ENCODE data around the gene RNF11. TPM values are rescaled to one million over a fixed set of nuclear protein-coding genes. Genes with fewer than 3 reads are reported as not detected.
"Not testable (repeated sequence)": the region's sequence is repeated elsewhere in the genome, so short reads cannot be mapped to it uniquely, and the experiment has no call there.

The RNF11 gene
- total RNA-seq, 1 donor = 199 TPM

DNA sequence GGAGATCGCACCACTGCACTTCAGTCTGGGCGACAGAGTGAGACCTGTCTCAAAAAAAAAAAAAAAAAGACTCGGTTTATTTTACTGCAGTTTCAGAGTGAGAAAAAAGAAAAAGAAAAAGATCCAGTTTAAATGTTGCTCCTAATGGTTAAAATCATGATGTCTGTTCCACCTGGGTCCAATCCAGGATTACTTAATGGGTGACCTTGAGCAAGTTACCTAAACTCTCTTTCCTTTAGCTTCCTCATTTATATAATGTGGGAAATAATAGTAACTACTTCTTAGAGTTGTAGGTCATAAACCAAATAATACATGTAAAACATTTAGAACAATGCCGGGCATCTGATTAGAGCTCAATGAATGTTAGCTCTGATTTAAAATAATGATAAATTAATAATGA, 19.4 kb upstream of the RNF11 start:
- Histone ChIP-seq H3K27me3 (ENCODE audit: insufficient read depth, low read length) (no peaks in the 10 kb centered on the region), H3K36me3 (ENCODE audit: insufficient read depth, low read length) (no peaks in the 10 kb centered on the region), H3K4me3 (ENCODE audit: insufficient read depth, low read length) (no peak overlapping the region), H3K79me2 (ENCODE audit: insufficient read depth, low read length) (no peaks in the 10 kb centered on the region), H3K4me1 (ENCODE audit: insufficient read depth, low read length) (peaks cover 19% of the 10 kb centered on the region), H3K27ac (ENCODE audit: low read depth, low read length) (no peak overlapping the region), H3K9me3 (ENCODE audit: low read depth, low read length) (no peaks in the 10 kb centered on the region), H3K4me2 (ENCODE audit: insufficient read depth, low read length) (no peak overlapping the region), H2AFZ (ENCODE audit: low read length) (no peak overlapping the region), H4K20me1 (ENCODE audit: insufficient read depth, low read length) (no peaks in the 10 kb centered on the region)
- DNase-seq (ENCODE audit: insufficient read length, low spot score, missing footprints) = no peak
- TF ChIP-seq, protein P1, sequence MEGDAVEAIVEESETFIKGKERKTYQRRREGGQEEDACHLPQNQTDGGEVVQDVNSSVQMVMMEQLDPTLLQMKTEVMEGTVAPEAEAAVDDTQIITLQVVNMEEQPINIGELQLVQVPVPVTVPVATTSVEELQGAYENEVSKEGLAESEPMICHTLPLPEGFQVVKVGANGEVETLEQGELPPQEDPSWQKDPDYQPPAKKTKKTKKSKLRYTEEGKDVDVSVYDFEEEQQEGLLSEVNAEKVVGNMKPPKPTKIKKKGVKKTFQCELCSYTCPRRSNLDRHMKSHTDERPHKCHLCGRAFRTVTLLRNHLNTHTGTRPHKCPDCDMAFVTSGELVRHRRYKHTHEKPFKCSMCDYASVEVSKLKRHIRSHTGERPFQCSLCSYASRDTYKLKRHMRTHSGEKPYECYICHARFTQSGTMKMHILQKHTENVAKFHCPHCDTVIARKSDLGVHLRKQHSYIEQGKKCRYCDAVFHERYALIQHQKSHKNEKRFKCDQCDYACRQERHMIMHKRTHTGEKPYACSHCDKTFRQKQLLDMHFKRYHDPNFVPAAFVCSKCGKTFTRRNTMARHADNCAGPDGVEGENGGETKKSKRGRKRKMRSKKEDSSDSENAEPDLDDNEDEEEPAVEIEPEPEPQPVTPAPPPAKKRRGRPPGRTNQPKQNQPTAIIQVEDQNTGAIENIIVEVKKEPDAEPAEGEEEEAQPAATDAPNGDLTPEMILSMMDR (IDR thresholded peaks at IDR 0.05; ENCODE audit: extremely low read depth, low read depth, low read length) = no peak

DNA sequence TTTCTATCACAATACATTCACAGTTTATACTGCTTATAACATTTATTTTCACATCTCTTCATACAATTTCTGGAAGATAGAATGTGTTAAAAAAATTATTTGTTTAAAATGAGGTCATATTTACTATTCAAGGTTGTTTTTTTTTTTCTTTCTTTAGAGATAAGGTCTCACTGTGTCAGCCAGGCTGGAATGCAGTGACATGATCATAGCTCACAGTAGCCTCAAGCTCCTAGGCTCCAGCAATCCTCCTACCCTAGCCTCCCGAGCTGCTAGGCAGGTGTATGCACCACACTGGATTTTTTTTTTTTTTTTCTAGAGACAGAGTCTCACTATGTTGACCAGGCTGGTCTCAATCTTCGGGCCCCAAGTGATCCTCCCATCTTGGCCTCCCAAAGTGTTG, 19.0 kb upstream of the RNF11 start:
- H3K4me3 ChIP-seq (ENCODE audit: insufficient read depth, low read length) = no peak overlapping the region
- TF ChIP-seq, protein P1 (IDR thresholded peaks at IDR 0.05; ENCODE audit: extremely low read depth, low read depth, low read length) = no peak
- no peaks in the 10 kb centered on the region for H3K79me2 ChIP-seq (ENCODE audit: insufficient read depth, low read length)
- H2AFZ ChIP-seq (ENCODE audit: low read length) = no peak overlapping the region
- no peaks in the 10 kb centered on the region for H4K20me1 ChIP-seq (ENCODE audit: insufficient read depth, low read length)
- H3K27me3 ChIP-seq (ENCODE audit: insufficient read depth, low read length) = no peaks in the 10 kb centered on the region
- no peak overlapping the region for H3K27ac ChIP-seq (ENCODE audit: low read depth, low read length)
- no peaks in the 10 kb centered on the region for H3K9me3 ChIP-seq (ENCODE audit: low read depth, low read length)
- peaks cover 19% of the 10 kb centered on the region for H3K4me1 ChIP-seq (ENCODE audit: insufficient read depth, low read length)
- no peaks in the 10 kb centered on the region for H3K36me3 ChIP-seq (ENCODE audit: insufficient read depth, low read length)
- no peak for DNase-seq (ENCODE audit: insufficient read length, low spot score, missing footprints)
- H3K4me2 ChIP-seq (ENCODE audit: insufficient read depth, low read length) = no peak overlapping the region

DNA sequence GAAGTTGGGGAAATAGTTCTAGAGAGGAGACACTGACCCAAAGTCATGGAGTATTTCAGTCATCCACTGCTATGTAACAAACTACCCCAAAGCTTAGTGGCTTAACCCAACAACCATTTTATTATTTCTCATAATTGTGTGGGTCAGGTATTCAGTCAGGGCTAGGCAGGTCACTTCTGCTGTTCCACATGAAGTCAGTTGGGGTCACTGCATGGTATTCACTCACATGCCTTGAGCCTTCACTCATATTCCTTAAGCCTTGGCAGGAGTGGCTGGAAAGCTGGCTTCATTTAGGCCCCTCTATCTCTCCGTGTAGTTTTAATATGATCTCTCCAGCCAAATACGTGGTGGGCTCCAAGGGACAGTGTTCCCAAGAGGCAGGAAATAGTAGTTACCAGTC, 17.5 kb upstream of the RNF11 start:
- TF ChIP-seq, protein P1 (IDR thresholded peaks at IDR 0.05; ENCODE audit: extremely low read depth, low read depth, low read length) = no peak
- DNase-seq (ENCODE audit: insufficient read length, low spot score, missing footprints) = peak; percentile 26

DNA sequence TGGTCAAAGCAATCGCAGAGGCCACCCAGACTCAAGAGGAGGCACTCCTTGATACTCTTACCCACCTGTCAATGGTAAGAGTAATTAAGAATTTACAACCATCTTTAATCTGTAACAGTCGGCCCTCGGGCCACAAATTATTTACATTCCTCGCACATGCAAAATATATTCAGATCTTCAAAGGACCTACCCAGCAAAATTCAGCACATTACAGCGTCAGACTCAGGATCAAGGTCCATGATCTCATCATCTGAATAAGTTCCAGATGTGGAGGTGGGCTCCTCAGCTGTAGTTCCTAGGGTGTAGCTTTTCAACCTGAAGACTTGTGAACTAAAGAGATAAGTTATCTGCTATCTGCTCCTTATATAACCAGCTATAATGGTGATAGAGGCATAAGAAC, 17.1 kb upstream of the RNF11 start:
- Histone ChIP-seq H3K27ac (ENCODE audit: low read depth, low read length) (no peak overlapping the region), H3K27me3 (ENCODE audit: insufficient read depth, low read length) (no peaks in the 10 kb centered on the region), H3K36me3 (ENCODE audit: insufficient read depth, low read length) (no peaks in the 10 kb centered on the region), H3K4me2 (ENCODE audit: insufficient read depth, low read length) (no peak overlapping the region), H3K79me2 (ENCODE audit: insufficient read depth, low read length) (no peaks in the 10 kb centered on the region), H4K20me1 (ENCODE audit: insufficient read depth, low read length) (no peaks in the 10 kb centered on the region), H3K4me1 (ENCODE audit: insufficient read depth, low read length) (peaks cover 17% of the 10 kb centered on the region), H2AFZ (ENCODE audit: low read length) (no peak overlapping the region), H3K9me3 (ENCODE audit: low read depth, low read length) (no peaks in the 10 kb centered on the region), H3K4me3 (ENCODE audit: insufficient read depth, low read length) (no peak overlapping the region)
- TF ChIP-seq, protein P1 (IDR thresholded peaks at IDR 0.05; ENCODE audit: extremely low read depth, low read depth, low read length) = no peak
- DNase-seq (ENCODE audit: insufficient read length, low spot score, missing footprints) = no peak

More for the DNA sequence above, 17.5 kb upstream of the RNF11 start:
- H3K4me3 ChIP-seq (ENCODE audit: insufficient read depth, low read length) = no peak overlapping the region
- peaks cover 19% of the 10 kb centered on the region for H3K4me1 ChIP-seq (ENCODE audit: insufficient read depth, low read length)
- H3K4me2 ChIP-seq (ENCODE audit: insufficient read depth, low read length) = no peak overlapping the region
- no peaks in the 10 kb centered on the region for H3K9me3 ChIP-seq (ENCODE audit: low read depth, low read length)
- no peaks in the 10 kb centered on the region for H4K20me1 ChIP-seq (ENCODE audit: insufficient read depth, low read length)
- no peaks in the 10 kb centered on the region for H3K36me3 ChIP-seq (ENCODE audit: insufficient read depth, low read length)
- H2AFZ ChIP-seq (ENCODE audit: low read length) = no peak overlapping the region
- H3K27ac ChIP-seq (ENCODE audit: low read depth, low read length) = no peak overlapping the region
- no peaks in the 10 kb centered on the region for H3K27me3 ChIP-seq (ENCODE audit: insufficient read depth, low read length)
- H3K79me2 ChIP-seq (ENCODE audit: insufficient read depth, low read length) = no peaks in the 10 kb centered on the region

DNA sequence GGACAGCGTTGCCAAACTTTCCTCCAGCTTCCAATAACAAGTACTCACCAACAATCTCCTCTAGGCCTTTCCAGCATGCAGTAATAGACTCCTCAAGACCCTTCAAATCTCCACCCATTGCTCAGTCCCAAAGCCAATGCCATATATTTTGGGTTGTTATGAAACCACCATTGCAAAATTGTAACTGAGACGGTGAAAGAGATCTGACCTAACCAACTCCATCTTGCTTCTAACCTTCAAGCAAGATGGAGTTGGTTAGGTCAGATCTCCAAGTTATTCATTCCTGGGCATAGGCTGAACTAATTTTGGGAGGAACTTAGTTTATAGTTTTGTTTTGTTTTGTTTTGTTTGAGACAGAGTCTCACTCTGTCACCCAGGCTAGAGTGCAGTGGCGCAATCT, 14.5 kb upstream of the RNF11 start:
- H3K79me2 ChIP-seq (ENCODE audit: insufficient read depth, low read length); H3K9me3 ChIP-seq (ENCODE audit: low read depth, low read length); H3K27ac ChIP-seq (ENCODE audit: low read depth, low read length); H3K27me3 ChIP-seq (ENCODE audit: insufficient read depth, low read length); H3K36me3 ChIP-seq (ENCODE audit: insufficient read depth, low read length); H2AFZ ChIP-seq (ENCODE audit: low read length); H3K4me1 ChIP-seq (ENCODE audit: insufficient read depth, low read length); H3K4me2 ChIP-seq (ENCODE audit: insufficient read depth, low read length); H3K4me3 ChIP-seq (ENCODE audit: insufficient read depth, low read length); H4K20me1 ChIP-seq (ENCODE audit: insufficient read depth, low read length): not testable (repeated sequence)
- peak; percentile 47 for DNase-seq (ENCODE audit: insufficient read length, low spot score, missing footprints)

Measured in osteoblast (primary cell).